H4 (cell line): Measurements from ENCODE around the gene HACD4. TPM values are rescaled to one million over a fixed set of nuclear protein-coding genes. Genes with fewer than 3 reads are reported as not detected.
"Not testable (repeated sequence)": the region's sequence is repeated elsewhere in the genome, so short reads cannot be mapped to it uniquely, and the experiment has no call there.

Experiments used
- DNase-seq: peaks from one replicate; pipeline ENCODE4 v3.0.0-alpha.2; 2015; ENCODE audit warnings: low spot score
- total RNA-seq: library from RNA; depleted of rRNA; stranded (reverse); fragments of >200 nt; shearing (Covaris generic); gene quantifications from 2 replicates; pipeline ENCODE4 v1.2.3, GENCODE V29; 2014; rRNA removed

The HACD4 gene
- total RNA-seq, 1 experiment from 2014 or later, result not detected

DNA sequence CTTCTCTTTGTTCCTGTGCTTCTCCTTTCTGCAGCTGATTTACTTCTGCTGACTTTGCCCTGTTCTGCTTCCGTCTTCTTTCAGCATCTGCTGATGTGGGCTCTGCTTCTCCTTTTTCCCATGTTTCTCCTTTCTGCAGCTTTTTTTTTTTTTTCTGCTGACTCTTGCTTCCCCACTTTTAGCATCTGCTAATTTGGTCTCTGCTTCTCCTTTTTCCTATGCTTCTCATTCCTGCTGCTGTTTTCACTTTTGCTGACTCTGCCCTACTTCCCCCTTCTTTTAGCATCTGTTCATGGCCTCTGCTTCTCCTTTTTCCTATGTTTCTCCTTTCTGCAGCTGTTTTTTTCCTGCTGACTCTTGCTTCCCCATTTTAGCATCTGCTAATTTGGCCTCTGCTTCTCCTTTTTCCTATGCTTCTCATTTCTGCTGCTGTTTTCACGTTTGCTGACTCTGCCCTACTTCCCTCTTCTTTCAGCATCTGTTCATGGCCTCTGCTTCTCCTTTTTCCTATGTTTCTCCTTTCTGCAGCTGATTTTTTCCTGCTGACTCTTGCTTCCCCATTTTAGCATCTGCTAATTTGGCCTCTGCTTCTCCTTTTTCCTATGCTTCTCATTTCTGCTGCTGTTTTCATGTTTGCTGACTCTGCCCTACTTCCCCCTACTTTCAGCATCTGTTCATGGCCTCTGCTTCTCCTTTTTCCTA is 58.0 kb downstream of the HACD4 start:
- not testable (repeated sequence) for DNase-seq

DNA sequence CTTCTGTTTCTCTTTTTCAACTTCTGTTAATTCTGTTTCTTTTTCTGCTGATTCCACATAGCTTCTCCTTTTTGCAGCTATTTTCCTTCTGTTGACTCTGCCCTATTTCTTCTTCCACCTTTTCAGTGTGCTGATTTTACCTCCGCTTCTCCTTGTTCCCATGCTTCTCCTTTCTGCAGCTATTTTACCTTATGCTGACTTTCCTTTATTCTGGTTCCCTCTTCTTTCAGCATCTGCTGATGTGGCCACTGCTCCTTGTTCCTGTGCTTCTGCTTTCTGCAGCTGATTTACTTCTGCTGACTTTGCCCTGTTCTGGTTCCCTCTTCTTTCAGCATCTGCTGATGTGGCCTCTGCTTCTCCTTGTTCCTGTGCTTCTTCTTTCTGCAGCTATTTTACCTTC is 58.8 kb downstream of the HACD4 start:
- no peak for DNase-seq

DNA sequence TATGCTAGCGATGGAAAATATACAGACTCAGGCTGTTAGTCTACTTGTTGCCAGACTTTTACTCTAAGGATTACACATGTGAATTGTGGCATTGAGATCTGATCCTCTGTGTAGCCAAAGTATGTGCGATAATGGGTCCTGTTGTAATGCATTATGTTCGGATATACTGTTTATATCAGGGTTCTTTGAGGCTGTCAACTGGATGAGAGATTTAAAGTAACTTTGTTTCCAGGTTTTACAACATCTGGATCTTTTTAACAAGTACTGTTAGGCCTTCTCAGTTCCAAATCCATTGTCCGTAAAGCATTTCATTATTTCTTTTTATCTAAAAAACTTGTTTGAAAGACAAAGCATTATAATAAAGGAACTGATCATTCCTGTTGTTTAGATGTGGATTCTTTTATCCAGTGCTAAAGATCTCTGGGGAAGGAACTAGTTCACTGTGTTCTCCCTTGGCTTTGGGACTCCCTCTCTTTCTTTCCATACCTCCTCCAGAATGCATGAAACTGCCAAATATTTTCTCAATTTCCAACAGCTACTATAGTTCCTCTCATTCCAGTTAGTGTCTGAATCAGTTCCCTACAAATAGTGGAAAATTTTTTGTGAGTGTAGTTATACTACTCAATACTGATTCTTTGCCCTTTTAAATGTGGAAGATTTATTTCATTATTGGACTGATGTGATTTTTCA is 68.8 kb downstream of the HACD4 start:
- DNase-seq, result no peak

DNA sequence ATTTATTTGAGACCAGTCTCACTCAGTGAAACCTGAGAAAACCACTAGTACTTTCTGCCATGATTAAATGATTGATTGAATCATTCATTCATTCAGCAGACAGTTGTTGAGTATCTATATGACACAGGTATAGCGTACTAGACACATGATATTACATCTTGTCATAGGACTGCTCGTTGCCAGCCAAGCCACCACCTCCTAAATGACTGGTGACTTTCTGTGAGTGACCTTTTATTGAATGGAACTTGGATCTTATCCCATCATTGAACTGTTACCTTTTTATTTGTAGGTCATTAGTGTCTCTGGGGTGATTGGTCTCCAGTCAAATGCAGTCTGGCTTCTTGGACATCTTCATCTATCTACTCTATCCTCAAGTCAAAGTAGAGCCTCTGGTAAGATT is 80.7 kb downstream of the HACD4 start:
- DNase-seq, result no peak

Other genes starting within 250 kb of the HACD4 start
- gene IFNB1, start 46.3 kb upstream of the HACD4 start, total RNA-seq, result not detected in 2 replicates
- not detected in 2 replicates for gene IFNW1, start 110.2 kb upstream of the HACD4 start, total RNA-seq
- gene IFNA21, start 135.0 kb upstream of the HACD4 start, total RNA-seq, result 0.15 TPM in 1 of 2 replicates, not detected in the other
- gene IFNA4, start 155.9 kb upstream of the HACD4 start, total RNA-seq, result 0.27 TPM in 1 of 2 replicates, not detected in the other
- not detected in 2 replicates for gene IFNA7, start 170.6 kb upstream of the HACD4 start, total RNA-seq
- not detected in 2 replicates for gene IFNA10, start 175.5 kb upstream of the HACD4 start, total RNA-seq
- gene IFNA16, start 185.7 kb upstream of the HACD4 start, total RNA-seq, result not detected in 2 replicates
- not detected in 2 replicates for gene IFNA17, start 196.6 kb upstream of the HACD4 start, total RNA-seq
- gene IFNA14, start 208.4 kb upstream of the HACD4 start, total RNA-seq, result 0.31 TPM in 1 of 2 replicates, not detected in the other